Measurements from ENCODE around the gene USP54. TPM values are rescaled to one million over a fixed set of nuclear protein-coding genes. Genes with fewer than 3 reads are reported as not detected.
"Not testable (repeated sequence)": the region's sequence is repeated elsewhere in the genome, so short reads cannot be mapped to it uniquely, and the experiment has no call there.

The USP54 gene
- total RNA-seq, 2 experiments from 2014 or later = 3.4 to 4.1 TPM

DNA sequence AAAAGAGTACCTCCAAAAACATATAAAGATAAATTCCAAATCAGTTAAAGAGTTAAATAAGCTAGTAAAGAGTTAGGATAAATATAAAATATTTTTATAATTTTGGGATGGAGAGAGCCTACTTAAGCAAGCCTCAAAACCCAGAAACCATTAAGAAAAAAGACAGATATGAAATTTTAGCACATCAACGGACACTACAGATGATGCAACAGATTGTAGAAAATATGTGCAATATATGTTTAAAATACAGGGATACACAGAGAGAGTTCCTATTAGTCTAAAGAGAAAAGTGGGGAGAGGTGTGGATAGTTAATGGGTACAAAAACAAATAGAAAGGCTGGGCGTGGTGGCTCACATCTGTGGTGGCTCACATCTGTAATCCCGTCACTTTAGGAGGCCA is 23.6 kb upstream of the USP54 start:
- Mint-ChIP-seq H3K4me1 (no peaks in the 10 kb centered on the region), H3K4me3 (no peak overlapping the region), H3K36me3 (no peaks in the 10 kb centered on the region), H3K9me3 (no peaks in the 10 kb centered on the region), H3K27ac (no peak overlapping the region), H3K27me3 (no peaks in the 10 kb centered on the region)
- DNase-seq = no peak
- no peak for ATAC-seq (ENCODE audit: low read depth)
- POLR2A ChIA-PET = no interaction called here

DNA sequence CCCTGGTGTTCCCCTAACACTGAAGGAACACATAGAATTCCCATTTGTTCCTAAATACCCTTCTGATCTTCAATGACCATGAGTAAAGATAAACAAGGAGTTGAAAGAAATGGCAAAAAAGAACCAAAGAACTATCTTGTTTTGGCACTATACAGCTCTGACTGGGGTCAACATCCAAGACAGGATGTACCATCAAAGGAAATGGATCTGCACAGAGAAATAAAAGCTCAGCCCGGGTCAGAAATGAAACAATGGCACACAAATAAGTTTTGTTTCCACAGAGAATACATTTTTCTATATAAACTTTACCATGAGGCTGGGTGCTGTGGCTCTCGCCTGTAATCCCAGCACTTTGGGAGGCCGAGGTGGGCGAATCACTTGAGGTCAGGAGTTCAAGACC is 18.0 kb upstream of the USP54 start:
- H3K36me3 Mint-ChIP-seq = no peaks in the 10 kb centered on the region
- POLR2A ChIA-PET = no interaction called here
- peaks cover 2% of the 10 kb centered on the region for H3K4me1 Mint-ChIP-seq
- H3K4me3 Mint-ChIP-seq = no peak overlapping the region
- no peak for DNase-seq
- no peak overlapping the region for H3K27ac Mint-ChIP-seq
- ATAC-seq (ENCODE audit: low read depth) = no peak
- no peaks in the 10 kb centered on the region for H3K27me3 Mint-ChIP-seq
- H3K9me3 Mint-ChIP-seq = no peaks in the 10 kb centered on the region

DNA sequence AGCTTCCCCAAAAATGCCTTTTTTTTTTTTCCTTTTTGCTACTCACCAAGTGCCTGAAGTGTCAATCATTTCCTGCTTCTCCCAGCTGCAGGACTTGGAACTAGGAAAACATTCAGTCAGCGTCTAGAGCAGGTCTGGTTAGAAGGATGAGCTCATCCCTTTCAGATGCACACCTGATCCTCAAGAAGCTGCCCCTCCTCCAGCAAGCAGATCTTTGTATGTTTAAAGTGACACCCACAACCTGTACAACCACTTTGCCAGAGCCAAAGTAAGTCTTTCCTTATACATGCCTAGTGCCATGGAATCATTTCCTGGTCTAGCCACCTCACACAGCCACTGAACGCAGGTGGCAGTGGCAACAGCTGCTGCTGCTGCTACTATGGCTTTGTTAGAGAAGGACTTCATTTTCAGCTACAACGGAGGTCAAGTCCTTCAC is 10.4 kb upstream of the USP54 start:
- Mint-ChIP-seq H3K36me3 (no peaks in the 10 kb centered on the region), H3K4me3 (no peak overlapping the region), H3K27me3 (no peaks in the 10 kb centered on the region), H3K9me3 (no peaks in the 10 kb centered on the region), H3K27ac (no peak overlapping the region), H3K4me1 (peaks cover 4% of the 10 kb centered on the region)
- DNase-seq (no peak), ATAC-seq (ENCODE audit: low read depth) (no peak)
- POLR2A ChIA-PET = interaction anchor here (0.6 to 1.0 kb wide), 3 partner anchors 14 to 1145 kb away, joined by 3 to 4 read pairs (median 3); no protein-coding TSS in a partner anchor

DNA sequence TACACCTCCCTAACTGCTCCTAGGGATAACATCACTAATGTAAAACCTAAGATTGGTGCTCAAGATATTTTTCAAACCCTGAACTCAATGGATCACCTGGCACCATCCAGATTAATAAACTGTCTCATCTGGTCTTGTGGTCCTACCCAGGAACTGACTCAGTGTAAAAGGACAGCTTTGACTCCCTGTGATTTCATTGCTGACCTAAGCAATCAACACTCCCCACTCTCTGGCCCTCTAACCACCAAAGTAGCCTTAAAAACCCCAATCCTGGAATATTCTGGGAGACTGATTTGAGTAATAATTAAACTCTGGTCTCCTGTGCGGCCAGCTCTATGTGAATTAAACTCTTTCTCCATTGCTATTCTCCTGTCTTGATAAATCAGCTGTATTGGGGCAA is 6.2 kb upstream of the USP54 start:
- no peak overlapping the region for H3K4me3 Mint-ChIP-seq
- POLR2A ChIA-PET = no interaction called here

DNA sequence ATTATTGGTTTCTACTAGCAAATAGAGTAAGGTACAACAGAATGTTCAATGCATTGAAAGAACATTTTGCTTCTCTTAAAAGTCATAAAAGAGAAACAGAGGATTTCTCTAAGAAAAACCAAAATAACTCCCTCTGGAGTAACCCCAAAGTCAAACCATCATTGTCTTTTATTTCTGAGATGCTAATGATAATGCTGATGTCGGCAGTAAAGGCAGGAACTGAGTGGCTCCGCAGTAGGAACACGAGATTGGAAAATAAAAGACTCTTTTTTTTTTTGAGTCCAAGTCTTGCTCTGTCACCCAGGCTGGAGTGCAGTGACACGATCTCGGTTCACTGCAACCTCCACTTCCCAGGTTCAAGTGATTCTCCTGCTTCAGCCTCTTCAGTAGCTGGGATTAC is 2.7 kb upstream of the USP54 start:
- no peaks in the 10 kb centered on the region for H3K27me3 Mint-ChIP-seq
- H3K27ac Mint-ChIP-seq = no peak overlapping the region
- POLR2A ChIA-PET = no interaction called here
- H3K4me3 Mint-ChIP-seq = no peak overlapping the region
- DNase-seq (no peak), ATAC-seq (ENCODE audit: low read depth) (no peak)
- H3K9me3 Mint-ChIP-seq = no peaks in the 10 kb centered on the region
- H3K36me3 Mint-ChIP-seq = no peaks in the 10 kb centered on the region
- peaks cover 17% of the 10 kb centered on the region for H3K4me1 Mint-ChIP-seq

More for the DNA sequence above, 6.2 kb upstream of the USP54 start:
- DNase-seq (no peak), ATAC-seq (ENCODE audit: low read depth) (no peak)
- H3K27ac Mint-ChIP-seq = no peak overlapping the region
- H3K36me3 Mint-ChIP-seq = no peaks in the 10 kb centered on the region
- no peaks in the 10 kb centered on the region for H3K9me3 Mint-ChIP-seq
- no peaks in the 10 kb centered on the region for H3K27me3 Mint-ChIP-seq
- peaks cover 7% of the 10 kb centered on the region for H3K4me1 Mint-ChIP-seq

DNA sequence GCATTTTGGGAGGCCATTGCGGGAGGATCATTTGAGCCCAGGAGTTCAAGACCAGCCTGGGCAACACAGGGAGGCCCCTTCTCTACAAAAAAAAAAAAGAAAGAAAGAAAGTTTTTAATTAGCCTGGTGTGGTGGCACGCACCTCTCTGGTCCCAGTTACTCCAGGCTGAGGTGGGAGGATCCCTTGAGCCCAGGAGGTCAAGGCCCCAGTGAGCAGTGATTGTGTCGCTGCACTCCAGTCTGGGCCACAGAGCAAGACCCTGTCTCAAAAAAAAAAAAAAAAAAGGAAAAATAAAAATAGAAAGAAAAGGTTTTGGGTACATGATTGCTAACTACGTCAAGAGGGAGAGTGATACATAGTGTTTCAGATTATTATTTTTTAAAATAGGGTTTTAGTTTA is 2.0 kb upstream of the USP54 start:
- ATAC-seq (ENCODE audit: low read depth) (no peak), DNase-seq (no peak)
- no peaks in the 10 kb centered on the region for H3K27me3 Mint-ChIP-seq
- peaks cover 17% of the 10 kb centered on the region for H3K4me1 Mint-ChIP-seq
- no peaks in the 10 kb centered on the region for H3K36me3 Mint-ChIP-seq
- H3K27ac Mint-ChIP-seq = no peak overlapping the region
- no peaks in the 10 kb centered on the region for H3K9me3 Mint-ChIP-seq
- no peak overlapping the region for H3K4me3 Mint-ChIP-seq
- POLR2A ChIA-PET = interaction anchor here (1.8 kb wide), 1 partner anchor 33 kb away, joined by 5 read pairs; no protein-coding TSS in a partner anchor

DNA sequence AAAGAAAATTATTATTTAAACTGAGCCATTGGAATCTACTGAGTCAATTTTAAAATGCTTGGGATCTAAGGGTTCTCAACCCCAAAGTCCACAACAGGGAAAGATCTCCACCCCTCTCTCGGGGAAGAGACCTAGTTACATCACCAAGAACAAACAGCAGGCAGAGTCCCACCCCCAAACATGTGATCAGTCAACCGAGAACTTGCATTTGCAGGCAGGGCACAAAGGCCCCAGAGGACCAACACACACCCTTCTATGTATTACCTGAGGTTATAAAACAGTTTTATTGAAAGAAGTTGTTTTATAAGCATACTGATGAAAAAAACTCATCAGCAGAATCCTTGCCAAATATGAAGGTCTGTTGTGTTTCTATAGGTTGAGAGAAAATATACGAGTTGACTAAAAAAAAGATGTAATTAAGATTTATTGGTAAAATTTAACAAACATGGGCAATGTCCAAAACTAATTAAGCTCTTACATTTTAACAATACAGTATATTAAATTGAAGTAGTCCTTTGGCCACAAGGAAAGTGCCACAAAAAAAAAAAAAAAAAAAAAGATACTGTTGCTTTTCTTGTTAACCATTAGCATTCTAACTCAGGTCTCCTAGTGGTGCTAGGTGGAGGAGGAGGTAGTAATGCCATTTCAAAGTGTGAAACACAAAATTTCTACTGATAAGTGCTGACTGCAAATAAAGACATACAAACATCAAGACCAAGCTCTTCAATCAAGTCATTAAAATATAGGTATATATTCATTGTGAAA is 975 bp upstream of the USP54 start:
- Mint-ChIP-seq H3K36me3 (no peaks in the 10 kb centered on the region), H3K27me3 (no peaks in the 10 kb centered on the region), H3K9me3 (no peaks in the 10 kb centered on the region), H3K27ac (peak overlapping the region; percentile 59), H3K4me3 (peak overlapping the region; percentile 61), H3K4me1 (peaks cover 16% of the 10 kb centered on the region)
- POLR2A ChIA-PET = interaction anchor here (0.7 to 1.8 kb wide), 2 partner anchors 34 to 63 kb away, joined by 5 to 10 read pairs; no protein-coding TSS in a partner anchor
- no peak for DNase-seq
- peak; percentile 61 for ATAC-seq (ENCODE audit: low read depth)

DNA sequence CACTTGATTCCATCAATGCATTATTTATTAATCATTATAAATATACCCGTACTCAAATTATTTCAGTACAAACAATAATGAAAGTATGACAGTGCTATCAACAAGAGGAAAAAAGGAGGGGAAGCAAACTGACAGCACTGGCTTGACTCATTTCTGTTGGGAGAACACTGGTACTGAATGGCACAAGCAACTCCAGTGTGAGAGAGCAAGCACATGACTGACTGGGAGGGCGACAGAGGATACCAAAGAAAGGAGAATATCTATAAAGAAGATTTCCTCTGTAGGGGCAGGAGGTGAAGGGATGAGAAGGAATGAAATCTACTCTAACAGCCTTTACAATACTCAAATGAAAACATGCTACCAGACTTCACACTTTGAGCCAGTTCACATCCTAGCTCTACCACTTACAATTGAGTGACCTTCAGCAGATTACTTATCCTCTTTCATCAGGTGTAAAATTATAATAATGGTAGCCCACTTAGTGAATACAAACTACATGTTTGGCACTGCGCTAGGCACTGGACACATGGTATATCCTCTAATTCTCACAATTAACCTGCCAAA is 1.5 kb downstream of the USP54 start:
- Mint-ChIP-seq H3K9me3 (peaks cover 5% of the 10 kb centered on the region), H3K36me3 (peaks cover 6% of the 10 kb centered on the region), H3K4me3 (no peak overlapping the region), H3K4me1 (peaks cover 16% of the 10 kb centered on the region), H3K27ac (no peak overlapping the region), H3K27me3 (no peaks in the 10 kb centered on the region)
- POLR2A ChIA-PET = interaction anchor here (1.0 kb wide), 1 partner anchor 36 kb away, joined by 4 read pairs; no protein-coding TSS in a partner anchor
- ATAC-seq (ENCODE audit: low read depth) (no peak), DNase-seq (no peak)

DNA sequence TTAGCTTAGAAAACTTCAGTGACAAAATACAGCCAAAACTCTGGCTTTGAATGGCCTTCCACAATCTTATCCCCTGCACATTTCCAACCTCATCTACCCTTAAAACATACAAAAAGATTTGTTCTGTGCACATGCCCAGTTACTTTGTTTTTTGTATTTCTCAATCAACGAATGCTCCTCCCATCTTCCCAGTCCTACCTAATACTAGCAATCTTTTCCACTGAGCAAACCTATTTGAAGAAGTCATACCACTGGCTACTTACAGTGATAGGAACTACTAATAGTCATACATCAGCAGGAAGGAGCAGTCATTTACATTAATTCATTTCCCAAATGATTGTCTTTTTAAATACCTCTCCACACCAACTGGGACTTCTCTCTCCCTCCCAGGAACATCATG is 2.5 kb downstream of the USP54 start:
- POLR2A ChIA-PET = no interaction called here

DNA sequence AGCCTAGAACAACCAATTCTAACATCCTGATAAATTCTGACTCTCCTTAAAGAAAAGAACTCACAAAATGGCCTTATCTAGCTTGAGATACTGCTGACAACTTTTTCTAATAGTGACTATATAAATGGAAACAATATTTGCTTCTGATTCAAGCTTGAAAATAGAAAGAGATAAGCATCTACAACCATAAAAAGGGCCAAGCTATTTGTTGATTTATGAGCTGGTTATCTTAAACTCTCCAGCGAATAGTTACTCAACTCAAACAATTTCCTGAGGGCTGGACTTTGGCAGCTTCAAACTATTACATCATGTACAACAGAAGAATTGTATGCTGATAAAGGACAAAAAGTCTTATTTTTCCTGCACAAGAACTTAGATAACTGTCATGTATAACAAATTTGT is 4.6 kb downstream of the USP54 start:
- H3K36me3 Mint-ChIP-seq = peaks cover 6% of the 10 kb centered on the region
- POLR2A ChIA-PET = no interaction called here
- H3K4me1 Mint-ChIP-seq = peaks cover 10% of the 10 kb centered on the region
- no peak overlapping the region for H3K27ac Mint-ChIP-seq
- DNase-seq (no peak), ATAC-seq (ENCODE audit: low read depth) (no peak)
- H3K27me3 Mint-ChIP-seq = no peaks in the 10 kb centered on the region
- no peak overlapping the region for H3K4me3 Mint-ChIP-seq
- peaks cover 6% of the 10 kb centered on the region for H3K9me3 Mint-ChIP-seq

More for the DNA sequence above, 2.5 kb downstream of the USP54 start:
- no peaks in the 10 kb centered on the region for H3K27me3 Mint-ChIP-seq
- ATAC-seq (ENCODE audit: low read depth) (no peak), DNase-seq (no peak)
- H3K4me3 Mint-ChIP-seq = no peak overlapping the region
- peaks cover 17% of the 10 kb centered on the region for H3K4me1 Mint-ChIP-seq
- no peak overlapping the region for H3K27ac Mint-ChIP-seq
- peaks cover 5% of the 10 kb centered on the region for H3K9me3 Mint-ChIP-seq
- H3K36me3 Mint-ChIP-seq = peaks cover 6% of the 10 kb centered on the region

DNA sequence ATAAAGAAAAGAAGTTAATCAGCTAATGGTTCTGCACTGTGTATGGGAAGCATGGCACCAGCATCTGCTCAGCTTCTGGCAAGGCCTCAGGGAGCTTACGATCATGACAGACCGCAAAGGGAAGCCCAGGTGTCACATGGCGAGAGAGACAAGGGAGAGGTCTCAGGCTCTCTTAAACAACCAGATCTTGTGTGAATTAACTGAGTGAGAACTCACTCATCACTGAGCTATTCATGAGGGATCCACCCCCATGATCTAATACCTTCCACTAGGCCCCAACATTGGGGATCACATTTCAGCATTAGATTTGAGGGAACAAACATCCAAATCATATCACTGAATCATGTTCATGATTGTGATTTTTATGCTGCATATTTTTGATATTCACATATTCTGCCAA is 5.8 kb downstream of the USP54 start:
- Mint-ChIP-seq H3K36me3 (peaks cover 6% of the 10 kb centered on the region), H3K4me3 (no peak overlapping the region), H3K27me3 (no peaks in the 10 kb centered on the region), H3K9me3 (peaks cover 6% of the 10 kb centered on the region), H3K4me1 (peaks cover 6% of the 10 kb centered on the region), H3K27ac (no peak overlapping the region)
- POLR2A ChIA-PET = no interaction called here
- ATAC-seq (ENCODE audit: low read depth) = no peak
- DNase-seq = no peak

DNA sequence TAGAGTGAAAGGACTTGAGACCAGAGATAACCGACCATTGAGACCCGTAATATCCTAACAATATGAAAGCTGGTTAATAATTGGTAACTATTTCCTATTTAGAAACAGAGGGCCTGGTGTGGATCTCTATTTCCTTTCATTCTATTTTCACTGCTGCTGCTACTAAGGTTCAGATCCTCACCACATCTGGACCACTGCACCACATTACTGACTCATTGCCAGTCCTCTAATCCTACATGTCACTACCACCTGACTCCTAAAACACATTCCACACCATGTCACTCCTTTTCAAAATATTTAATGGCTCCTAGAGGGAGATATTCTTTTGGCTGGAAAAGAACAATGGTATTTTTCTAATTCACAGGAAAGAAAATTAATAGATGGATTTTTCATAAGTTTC is 6.4 kb downstream of the USP54 start:
- H3K27ac Mint-ChIP-seq = no peak overlapping the region
- no peaks in the 10 kb centered on the region for H3K27me3 Mint-ChIP-seq
- no peak for DNase-seq
- POLR2A ChIA-PET = no interaction called here
- peak; percentile 36 for ATAC-seq (ENCODE audit: low read depth)
- H3K36me3 Mint-ChIP-seq = peaks cover 6% of the 10 kb centered on the region
- no peak overlapping the region for H3K4me3 Mint-ChIP-seq
- peaks cover 6% of the 10 kb centered on the region for H3K9me3 Mint-ChIP-seq
- peaks cover 6% of the 10 kb centered on the region for H3K4me1 Mint-ChIP-seq

DNA sequence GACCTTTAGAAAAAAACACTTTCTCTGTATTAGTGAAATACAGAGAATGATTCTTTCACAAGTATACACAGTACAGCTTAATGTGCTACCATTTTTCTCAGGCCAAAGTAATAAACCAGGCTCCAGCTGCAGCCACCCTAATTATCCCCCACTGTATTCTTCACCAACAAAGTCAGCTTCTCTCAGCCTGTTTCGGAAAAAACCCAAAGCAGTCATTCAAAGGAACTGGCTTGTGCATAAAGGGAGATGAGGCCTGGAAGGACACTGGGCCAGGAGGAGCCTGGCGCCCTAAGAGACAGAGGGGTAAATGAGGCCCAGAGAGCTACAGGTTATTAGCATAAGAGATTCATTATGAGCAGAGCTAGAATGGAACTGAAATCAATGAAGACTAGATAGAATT is 9.2 kb downstream of the USP54 start:
- H3K9me3 Mint-ChIP-seq = peaks cover 6% of the 10 kb centered on the region
- ATAC-seq (ENCODE audit: low read depth) = no peak
- H3K4me1 Mint-ChIP-seq = peaks cover 4% of the 10 kb centered on the region
- DNase-seq = no peak
- H3K4me3 Mint-ChIP-seq = no peak overlapping the region
- H3K36me3 Mint-ChIP-seq = peaks cover 6% of the 10 kb centered on the region
- H3K27me3 Mint-ChIP-seq = no peaks in the 10 kb centered on the region
- no peak overlapping the region for H3K27ac Mint-ChIP-seq
- POLR2A ChIA-PET = no interaction called here

DNA sequence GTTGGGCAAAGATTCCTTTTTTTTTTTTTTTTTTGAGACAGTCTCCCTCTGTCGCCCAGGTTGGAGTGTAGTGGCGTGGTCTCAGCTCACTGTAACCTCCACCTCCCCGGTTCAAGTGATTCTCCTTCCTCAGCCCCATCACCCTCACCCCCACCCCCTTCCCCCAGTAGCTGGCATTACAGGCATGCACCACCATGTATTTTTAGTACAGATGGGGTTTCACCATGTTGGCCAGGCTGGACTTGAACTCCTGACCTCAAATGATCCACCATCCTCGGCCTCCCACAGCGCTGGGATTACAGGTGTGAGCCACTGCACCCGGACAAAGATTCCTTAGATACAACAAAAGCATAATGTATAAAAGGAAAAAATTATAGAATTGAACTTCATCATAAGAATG is 12.2 kb downstream of the USP54 start:
- DNase-seq; H3K36me3 Mint-ChIP-seq; H3K4me3 Mint-ChIP-seq; ATAC-seq (ENCODE audit: low read depth); H3K27me3 Mint-ChIP-seq; H3K4me1 Mint-ChIP-seq; H3K9me3 Mint-ChIP-seq; H3K27ac Mint-ChIP-seq; POLR2A ChIA-PET: not testable (repeated sequence)

Data from activated naive CD8-positive, alpha-beta T cell treated with anti-CD3 and anti-CD28 coated beads, Interleukin-2, amount 10 ng/mL, durations not matched to agents 7 days and 5 days (primary cell).